HG03097 (cell line): ENCODE measurements around the gene PCGF6.
"Not testable (repeated sequence)": the region's sequence is repeated elsewhere in the genome, so short reads cannot be mapped to it uniquely, and the experiment has no call there.

Experiments used
- ATAC-seq: cut with Tn5 transposase; IDR thresholded peaks from one replicate; pipeline ENCODE4 v1.9.1; 2021; ENCODE audit not compliant: unreplicated experiment, low FRiP score

PCGF6 gene

GRCh38 chr10:103350517-103351260 lies at the start of gene PCGF6:
Gene PCGF6 (minus strand): TSS chr10:103351140. CDS start chr10:103351066, 74 bp downstream.
- ATAC-seq: peak; percentile 85

GRCh38 chr10:103397191-103397825 lies 46.4 kb upstream of the PCGF6 start:
- ATAC-seq: no peak

- peak; percentile 9 for ATAC-seq
Measured at GRCh38 chr10:103396789-103397087, 45.8 kb upstream of the PCGF6 start.

- ATAC-seq: peak; percentile 98
Measured at GRCh38 chr10:103396067-103396788, 45.3 kb upstream of the PCGF6 start, which contains the start of the genes ATP5MK and PDCD11. Gene ATP5MK (minus strand): TSS chr10:103396475. CDS start chr10:103392457, 4,018 bp downstream. Gene PDCD11 (plus strand): TSS chr10:103396626. CDS start chr10:103398427, 1,801 bp downstream.

GRCh38 chr10:103395754-103396066 lies 44.8 kb upstream of the PCGF6 start:
- ATAC-seq: no peak

- ATAC-seq: no peak
Measured at GRCh38 chr10:103394180-103394579, 43.2 kb upstream of the PCGF6 start.

- ATAC-seq: no peak
Measured at GRCh38 chr10:103382769-103383168, 31.8 kb upstream of the PCGF6 start.

GRCh38 chr10:103374263-103374662 lies 23.3 kb upstream of the PCGF6 start:
- no peak for ATAC-seq

- no peak for ATAC-seq
Measured at GRCh38 chr10:103373544-103373943, 22.6 kb upstream of the PCGF6 start.

- ATAC-seq: peak; percentile 49
Measured at GRCh38 chr10:103367782-103368518, 17.0 kb upstream of the PCGF6 start, which contains the start of gene TAF5. Gene TAF5 (plus strand): TSS chr10:103367976. CDS start chr10:103367990, 14 bp downstream.

- no peak for ATAC-seq
Measured at GRCh38 chr10:103367379-103367781, 16.4 kb upstream of the PCGF6 start.

GRCh38 chr10:103360791-103361190 lies 9.9 kb upstream of the PCGF6 start:
- not testable (repeated sequence) for ATAC-seq

GRCh38 chr10:103359493-103359892 lies 8.6 kb upstream of the PCGF6 start:
- not testable (repeated sequence) for ATAC-seq

- no peak for ATAC-seq
Measured at GRCh38 chr10:103355906-103356599, 5.1 kb upstream of the PCGF6 start.

GRCh38 chr10:103354567-103354966 lies 3.6 kb upstream of the PCGF6 start:
- ATAC-seq: not testable (repeated sequence)

GRCh38 chr10:103353281-103353680 lies 2.3 kb upstream of the PCGF6 start:
- ATAC-seq: no peak

GRCh38 chr10:103350175-103350516 lies 794 bp downstream of the PCGF6 start:
- ATAC-seq: no peak

- no peak for ATAC-seq
Measured at GRCh38 chr10:103336370-103336769, 14.6 kb downstream of the PCGF6 start.

GRCh38 chr10:103334567-103334966 lies 16.4 kb downstream of the PCGF6 start:
- no peak for ATAC-seq

- ATAC-seq: no peak
Measured at GRCh38 chr10:103333934-103334520, 16.9 kb downstream of the PCGF6 start.
